ENCODE data around the gene CDC25C.

The CDC25C gene

GRCh38 chr5:138360941-138361452, 29.4 kb upstream of the CDC25C start:
- no peaks in the 10 kb centered on the region for H3F3A ChIP-seq (ENCODE audit: low read depth)
- no peaks in the 10 kb centered on the region for H3K27me3 ChIP-seq (ENCODE audit: insufficient read depth, low read length, poor library complexity, severe bottlenecking)
- H3K36me3 ChIP-seq (ENCODE audit: insufficient read depth, low read length), result no peaks in the 10 kb centered on the region
- H3K9me3 ChIP-seq (ENCODE audit: insufficient read depth, low read depth, low read length), result no peaks in the 10 kb centered on the region
- H3K9me2 ChIP-seq (replicated peaks; ENCODE audit: low read depth, low read length), result no peaks in the 10 kb centered on the region
- H3K4me3 ChIP-seq (ENCODE audit: low read length, poor library complexity, severe bottlenecking), result no peak overlapping the region
- H3K4me2 ChIP-seq (ENCODE audit: low read depth, low read length, poor library complexity, severe bottlenecking), result no peak overlapping the region
- peaks cover 5% of the 10 kb centered on the region for H3K4me1 ChIP-seq (ENCODE audit: insufficient read depth, low read length, poor library complexity, severe bottlenecking)
- no peak for TF ChIP-seq EZH2phosphoT487 (IDR thresholded peaks at IDR 0.05; ENCODE audit: borderline replicate concordance)
- TF ChIP-seq CTCF (conservative IDR thresholded peaks at IDR 0.05; ENCODE audit: low read length), result no peak
- H2AFZ ChIP-seq (ENCODE audit: low read length), result no peak overlapping the region
- peaks cover 93% of the 10 kb centered on the region for H3K79me2 ChIP-seq (ENCODE audit: insufficient read depth, low read length)
- H4K20me1 ChIP-seq (ENCODE audit: insufficient read depth, low read length, poor library complexity, severe bottlenecking), result peaks cover 55% of the 10 kb centered on the region
- H3K9ac ChIP-seq (ENCODE audit: low read depth, low read length, poor library complexity, severe bottlenecking), result no peak overlapping the region

DNA sequence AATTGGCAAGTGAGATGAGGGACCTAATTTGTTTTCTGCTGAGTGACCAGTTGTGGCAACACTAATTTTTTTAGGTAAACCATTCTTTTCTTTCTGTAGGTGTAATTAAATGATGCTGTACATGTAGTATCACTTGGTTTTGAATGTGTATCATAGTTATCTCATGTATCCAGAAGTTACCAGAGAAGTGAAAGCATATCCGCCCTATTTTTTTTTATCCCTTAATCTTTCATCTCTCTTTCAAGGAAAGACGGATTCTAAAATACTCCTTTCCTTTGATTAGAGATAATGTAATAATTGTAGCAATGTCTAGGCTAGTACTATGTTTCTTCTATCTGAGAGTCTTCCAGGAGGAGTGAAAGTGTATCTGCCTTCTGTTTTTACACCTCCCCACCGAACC, 28.0 kb upstream of the CDC25C start:
- Histone ChIP-seq H3F3A (ENCODE audit: low read depth) (no peaks in the 10 kb centered on the region), H3K79me2 (ENCODE audit: insufficient read depth, low read length) (peaks cover 93% of the 10 kb centered on the region), H3K9me3 (ENCODE audit: insufficient read depth, low read depth, low read length) (no peaks in the 10 kb centered on the region), H3K9ac (ENCODE audit: low read depth, low read length, poor library complexity, severe bottlenecking) (no peak overlapping the region), H3K4me2 (ENCODE audit: low read depth, low read length, poor library complexity, severe bottlenecking) (peak overlapping the region; percentile 51), H3K4me1 (ENCODE audit: insufficient read depth, low read length, poor library complexity, severe bottlenecking) (peaks cover 18% of the 10 kb centered on the region), H3K4me3 (ENCODE audit: low read length, poor library complexity, severe bottlenecking) (peak overlapping the region; percentile 20), H3K9me2 (replicated peaks; ENCODE audit: low read depth, low read length) (no peaks in the 10 kb centered on the region), H3K36me3 (ENCODE audit: insufficient read depth, low read length) (no peaks in the 10 kb centered on the region), H4K20me1 (ENCODE audit: insufficient read depth, low read length, poor library complexity, severe bottlenecking) (peaks cover 56% of the 10 kb centered on the region), H3K27me3 (ENCODE audit: insufficient read depth, low read length, poor library complexity, severe bottlenecking) (no peaks in the 10 kb centered on the region), H2AFZ (ENCODE audit: low read length) (no peak overlapping the region)
- TF ChIP-seq EZH2phosphoT487 (IDR thresholded peaks at IDR 0.05; ENCODE audit: borderline replicate concordance) (no peak), CTCF (conservative IDR thresholded peaks at IDR 0.05; ENCODE audit: low read length) (no peak)

- no peaks in the 10 kb centered on the region for H3K9me3 ChIP-seq (ENCODE audit: insufficient read depth, low read depth, low read length)
- peak overlapping the region; percentile 98 for H3K4me3 ChIP-seq (ENCODE audit: low read length, poor library complexity, severe bottlenecking)
- H2AFZ ChIP-seq (ENCODE audit: low read length), result no peak overlapping the region
- peaks cover 32% of the 10 kb centered on the region for H3K4me1 ChIP-seq (ENCODE audit: insufficient read depth, low read length, poor library complexity, severe bottlenecking)
- H3K9me2 ChIP-seq (replicated peaks; ENCODE audit: low read depth, low read length), result no peaks in the 10 kb centered on the region
- H4K20me1 ChIP-seq (ENCODE audit: insufficient read depth, low read length, poor library complexity, severe bottlenecking), result peaks cover 49% of the 10 kb centered on the region
- peak overlapping the region; percentile 97 for H3K9ac ChIP-seq (ENCODE audit: low read depth, low read length, poor library complexity, severe bottlenecking)
- no peaks in the 10 kb centered on the region for H3K36me3 ChIP-seq (ENCODE audit: insufficient read depth, low read length)
- H3F3A ChIP-seq (ENCODE audit: low read depth), result no peaks in the 10 kb centered on the region
- peak; percentile 55 for TF ChIP-seq CTCF (conservative IDR thresholded peaks at IDR 0.05; ENCODE audit: low read length)
- TF ChIP-seq EZH2phosphoT487 (IDR thresholded peaks at IDR 0.05; ENCODE audit: borderline replicate concordance), result no peak
- peak overlapping the region; percentile 91 for H3K4me2 ChIP-seq (ENCODE audit: low read depth, low read length, poor library complexity, severe bottlenecking)
- peaks cover 70% of the 10 kb centered on the region for H3K79me2 ChIP-seq (ENCODE audit: insufficient read depth, low read length)
- no peaks in the 10 kb centered on the region for H3K27me3 ChIP-seq (ENCODE audit: insufficient read depth, low read length, poor library complexity, severe bottlenecking)
Observed at GRCh38 chr5:138354926-138355378, 23.3 kb upstream of the CDC25C start.
